GM21737 (cell line): ENCODE results near the gene LINC01488.

Experiments used
- ATAC-seq: cut with Tn5 transposase; IDR thresholded peaks from one replicate; pipeline ENCODE4 v1.9.1; 2021; ENCODE audit warnings: mild to moderate bottlenecking, moderate library complexity; ENCODE audit not compliant: unreplicated experiment

Gene LINC01488

GRCh38 chr11:69463181-69463994 is 18.1 kb upstream of the LINC01488 start:
- no peak for ATAC-seq

GRCh38 chr11:69463995-69464960 is 17.2 kb upstream of the LINC01488 start:
- ATAC-seq, result no peak

GRCh38 chr11:69465236-69466000 is 16.0 kb upstream of the LINC01488 start:
- no peak for ATAC-seq

- no peak for ATAC-seq
These were observed 15.4 kb upstream of the LINC01488 start for GRCh38 chr11:69466039-69466438.

GRCh38 chr11:69467196-69467595 is 14.3 kb upstream of the LINC01488 start:
- no peak for ATAC-seq

- no peak for ATAC-seq
These were observed 13.8 kb upstream of the LINC01488 start for GRCh38 chr11:69467646-69468045.

- no peak for ATAC-seq
These were observed 13.2 kb upstream of the LINC01488 start for GRCh38 chr11:69468221-69468620.

- ATAC-seq, result no peak
These were observed 12.3 kb upstream of the LINC01488 start for GRCh38 chr11:69468911-69469885.

GRCh38 chr11:69470301-69470700 is 11.2 kb upstream of the LINC01488 start:
- ATAC-seq, result no peak

GRCh38 chr11:69470793-69471728 is 10.4 kb upstream of the LINC01488 start:
- no peak for ATAC-seq

GRCh38 chr11:69471729-69472540 is 9.5 kb upstream of the LINC01488 start:
- ATAC-seq, result no peak

- no peak for ATAC-seq
These were observed 8.8 kb upstream of the LINC01488 start for GRCh38 chr11:69472541-69473275.

- no peak for ATAC-seq
These were observed 8.1 kb upstream of the LINC01488 start for GRCh38 chr11:69473276-69473845.

GRCh38 chr11:69474736-69475135 is 6.7 kb upstream of the LINC01488 start:
- no peak for ATAC-seq

GRCh38 chr11:69475141-69475865 is 6.2 kb upstream of the LINC01488 start:
- ATAC-seq, result no peak

- ATAC-seq, result no peak
These were observed 5.5 kb upstream of the LINC01488 start for GRCh38 chr11:69475866-69476471.
